GM21737 (cell line): ENCODE results near the gene USP44.

Experiments
- ATAC-seq: cut with Tn5 transposase; IDR thresholded peaks from one replicate; pipeline ENCODE4 v1.9.1; 2021; ENCODE audit warnings: mild to moderate bottlenecking, moderate library complexity; ENCODE audit not compliant: unreplicated experiment

Gene USP44

GRCh38 chr12:95548539-95549391, 2.5 kb downstream of the USP44 start:
- ATAC-seq = no peak

GRCh38 chr12:95548056-95548538, 3.2 kb downstream of the USP44 start:
- ATAC-seq = no peak

GRCh38 chr12:95547522-95548055, 3.7 kb downstream of the USP44 start:
- no peak for ATAC-seq

GRCh38 chr12:95546491-95546813, 4.8 kb downstream of the USP44 start:
- ATAC-seq = no peak

GRCh38 chr12:95545731-95546490, 5.4 kb downstream of the USP44 start:
- ATAC-seq = no peak

GRCh38 chr12:95545303-95545702, 6.0 kb downstream of the USP44 start:
- no peak for ATAC-seq

- ATAC-seq = no peak
Measured at GRCh38 chr12:95544756-95545155, 6.5 kb downstream of the USP44 start.

- no peak for ATAC-seq
Measured at GRCh38 chr12:95543305-95543704, 8.0 kb downstream of the USP44 start.

GRCh38 chr12:95541436-95541835, 9.8 kb downstream of the USP44 start:
- no peak for ATAC-seq

- no peak for ATAC-seq
Measured at GRCh38 chr12:95538656-95539055, 12.6 kb downstream of the USP44 start.

- no peak for ATAC-seq
Measured at GRCh38 chr12:95538006-95538405, 13.3 kb downstream of the USP44 start.

GRCh38 chr12:95533985-95534384, 17.3 kb downstream of the USP44 start:
- ATAC-seq = no peak

GRCh38 chr12:95532851-95533250, 18.4 kb downstream of the USP44 start:
- no peak for ATAC-seq

GRCh38 chr12:95529693-95530225, 21.5 kb downstream of the USP44 start:
- no peak for ATAC-seq

- ATAC-seq = no peak
Measured at GRCh38 chr12:95528431-95528830, 22.8 kb downstream of the USP44 start.

- no peak for ATAC-seq
Measured at GRCh38 chr12:95522692-95523091, 28.6 kb downstream of the USP44 start.

- no peak for ATAC-seq
Measured at GRCh38 chr12:95520816-95521215, 30.5 kb downstream of the USP44 start.

GRCh38 chr12:95518944-95519343, 32.3 kb downstream of the USP44 start:
- no peak for ATAC-seq

GRCh38 chr12:95517246-95517645, 34.0 kb downstream of the USP44 start:
- ATAC-seq = no peak

GRCh38 chr12:95516757-95517156, 34.5 kb downstream of the USP44 start:
- ATAC-seq = no peak

- ATAC-seq = no peak
Measured at GRCh38 chr12:95515197-95515596, 36.1 kb downstream of the USP44 start.

- ATAC-seq = no peak
Measured at GRCh38 chr12:95513599-95513998, 37.7 kb downstream of the USP44 start.
